Coronary artery (tissue), 2 donors: Measurements from ENCODE around the gene NXF3.

Experiments used
- DNase-seq: peaks from one replicate; pipeline ENCODE4 v3.0.0-alpha.2; 2017; ENCODE audit warnings: low spot score
- H3K27ac ChIP-seq, 2 donors: fragments of 200-600 bp; sonication (generic); one replicate each; pipeline ENCODE4 v1.5.1; 2016 to 2019
- H3K4me3 ChIP-seq: fragments of 200-600 bp; sonication (generic); 2 replicates; pipeline ENCODE4 v1.5.1; 2016; ENCODE audit warnings: mild to moderate bottlenecking, moderate library complexity
- TF ChIP-seq, protein P1 (sequence below): fragments of 200-600 bp; sonication (generic); IDR thresholded peaks from one replicate; pipeline ENCODE4 v1.5.1; 2019; ENCODE audit warnings: antibody characterized with exemption

The NXF3 gene

GRCh38 chrX:103101299-103102042, 8.5 kb upstream of the NXF3 start:
- no peak overlapping the region for H3K27ac ChIP-seq
- H3K4me3 ChIP-seq: no peak overlapping the region
- no peak for DNase-seq
- TF ChIP-seq, protein P1, sequence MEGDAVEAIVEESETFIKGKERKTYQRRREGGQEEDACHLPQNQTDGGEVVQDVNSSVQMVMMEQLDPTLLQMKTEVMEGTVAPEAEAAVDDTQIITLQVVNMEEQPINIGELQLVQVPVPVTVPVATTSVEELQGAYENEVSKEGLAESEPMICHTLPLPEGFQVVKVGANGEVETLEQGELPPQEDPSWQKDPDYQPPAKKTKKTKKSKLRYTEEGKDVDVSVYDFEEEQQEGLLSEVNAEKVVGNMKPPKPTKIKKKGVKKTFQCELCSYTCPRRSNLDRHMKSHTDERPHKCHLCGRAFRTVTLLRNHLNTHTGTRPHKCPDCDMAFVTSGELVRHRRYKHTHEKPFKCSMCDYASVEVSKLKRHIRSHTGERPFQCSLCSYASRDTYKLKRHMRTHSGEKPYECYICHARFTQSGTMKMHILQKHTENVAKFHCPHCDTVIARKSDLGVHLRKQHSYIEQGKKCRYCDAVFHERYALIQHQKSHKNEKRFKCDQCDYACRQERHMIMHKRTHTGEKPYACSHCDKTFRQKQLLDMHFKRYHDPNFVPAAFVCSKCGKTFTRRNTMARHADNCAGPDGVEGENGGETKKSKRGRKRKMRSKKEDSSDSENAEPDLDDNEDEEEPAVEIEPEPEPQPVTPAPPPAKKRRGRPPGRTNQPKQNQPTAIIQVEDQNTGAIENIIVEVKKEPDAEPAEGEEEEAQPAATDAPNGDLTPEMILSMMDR: no peak

DNA sequence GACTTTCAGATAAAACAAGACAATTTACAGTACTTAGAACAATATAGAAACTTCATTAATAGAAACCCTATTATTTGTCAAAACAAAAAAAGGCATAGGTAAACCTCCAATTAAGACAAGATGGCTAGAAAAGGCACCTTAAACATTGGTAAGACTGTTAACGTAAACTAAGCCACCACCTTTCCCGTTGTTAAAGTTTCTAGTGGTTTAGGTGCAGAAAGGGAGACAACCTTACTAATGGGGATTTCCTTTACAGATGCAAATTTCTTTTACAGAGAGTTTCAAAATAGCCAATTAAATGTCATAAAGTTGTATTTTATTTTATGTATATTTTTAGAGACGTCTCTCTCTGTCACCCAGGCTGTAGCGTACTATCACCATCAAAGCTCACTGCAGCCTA, 7.5 kb upstream of the NXF3 start:
- TF ChIP-seq, protein P1: no peak
- Histone ChIP-seq H3K27ac (no peak overlapping the region), H3K4me3 (no peak overlapping the region)
- no peak for DNase-seq

- no peak overlapping the region for H3K4me3 ChIP-seq
- DNase-seq: no peak
- TF ChIP-seq, protein P1: no peak
- no peak overlapping the region for H3K27ac ChIP-seq
These were observed 6.7 kb upstream of the NXF3 start for GRCh38 chrX:103099691-103100090.

DNA sequence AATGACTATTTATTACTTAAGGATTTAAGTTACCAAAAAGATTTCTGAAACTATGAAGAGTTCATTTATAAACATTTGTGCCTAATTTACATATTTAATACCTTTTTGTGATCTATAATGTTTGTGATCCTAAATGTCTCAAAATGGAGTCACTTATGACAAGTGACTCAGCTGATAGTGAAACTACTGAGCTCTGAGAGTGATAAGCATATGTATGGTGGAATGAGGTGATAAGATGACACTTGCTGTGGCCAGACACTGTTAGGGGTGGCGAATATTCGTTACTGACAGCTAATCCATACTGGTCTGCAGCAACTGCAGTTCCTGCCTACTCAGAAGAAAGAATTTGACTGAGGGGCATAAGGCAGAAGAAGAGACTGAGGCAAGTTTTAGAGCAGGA, 5.5 kb upstream of the NXF3 start:
- Histone ChIP-seq H3K4me3 (no peak overlapping the region), H3K27ac (no peak overlapping the region)
- TF ChIP-seq, protein P1: no peak
- no peak for DNase-seq

DNA sequence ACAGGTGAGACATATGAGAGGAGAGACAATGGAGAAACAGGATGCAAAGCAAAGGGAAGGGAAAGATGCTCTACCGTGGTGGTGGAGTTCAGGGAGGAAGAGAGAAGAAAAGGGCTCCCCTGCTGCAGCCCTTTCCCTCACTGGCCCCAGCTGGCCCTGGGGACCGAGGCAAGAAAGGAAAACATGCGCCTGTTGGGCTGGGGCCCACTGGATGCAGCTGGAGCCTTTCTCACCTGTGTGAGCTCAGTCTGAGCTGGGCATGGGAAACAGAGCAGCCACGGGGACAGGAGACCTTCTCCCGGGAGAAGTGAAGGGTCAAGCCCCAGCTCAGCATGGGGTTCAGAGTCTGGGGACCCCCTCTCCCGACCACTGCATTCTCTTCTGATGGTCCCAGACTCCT, 11.9 kb downstream of the NXF3 start:
- TF ChIP-seq, protein P1: no peak
- H3K27ac ChIP-seq: no peak overlapping the region
- no peak overlapping the region for H3K4me3 ChIP-seq
- DNase-seq: no peak

DNA sequence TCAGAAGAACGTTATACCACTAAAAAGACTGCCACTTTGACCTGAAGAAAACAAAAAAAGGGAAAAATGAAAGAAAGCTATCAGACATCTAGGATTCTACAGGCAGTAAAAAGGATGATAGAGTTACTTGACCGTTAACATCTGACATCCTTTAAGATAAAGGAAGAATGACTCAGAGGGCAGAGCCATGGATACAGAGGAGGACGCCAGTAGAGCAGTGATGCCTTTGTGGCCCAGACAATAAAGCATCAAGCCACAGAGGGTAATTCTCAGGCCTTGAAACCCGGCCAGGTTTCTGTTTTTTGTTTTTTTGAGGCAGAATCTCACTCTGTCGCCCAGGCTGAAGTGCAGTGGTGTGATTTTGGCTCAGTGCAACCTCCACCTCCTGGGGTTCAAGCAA, 19.5 kb downstream of the NXF3 start:
- TF ChIP-seq, protein P1: no peak

DNA sequence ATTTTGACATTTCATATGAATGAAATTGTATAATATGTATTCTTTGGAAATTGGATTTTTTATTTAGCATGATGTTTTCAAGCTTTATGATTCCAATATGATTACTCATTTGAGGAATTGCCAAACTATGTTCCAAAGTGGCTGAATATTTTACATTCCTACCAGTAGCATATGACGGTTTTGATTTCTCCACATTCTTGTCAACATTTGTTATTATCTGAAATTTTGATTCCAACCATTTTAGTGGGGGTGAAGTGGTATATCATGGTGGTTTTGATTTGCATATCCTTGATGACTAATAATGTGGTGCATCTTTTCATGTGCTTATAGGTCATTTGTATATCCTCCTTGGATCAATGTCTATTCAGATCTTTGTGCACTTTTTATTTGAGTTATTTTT, 26.3 kb downstream of the NXF3 start:
- Histone ChIP-seq H3K27ac (no peak overlapping the region), H3K4me3 (no peak overlapping the region)
- DNase-seq: no peak
- TF ChIP-seq, protein P1: no peak

More for the DNA sequence above, 19.5 kb downstream of the NXF3 start:
- H3K4me3 ChIP-seq: no peak overlapping the region
- H3K27ac ChIP-seq: no peak overlapping the region
- DNase-seq: no peak
